ENCODE data around the gene GSTA1. TPM values are rescaled to one million over a fixed set of nuclear protein-coding genes. Genes with fewer than 3 reads are reported as not detected.
"Not testable (repeated sequence)": the region's sequence is repeated elsewhere in the genome, so short reads cannot be mapped to it uniquely, and the experiment has no call there.

The GSTA1 gene
- total RNA-seq, 1 experiment from 2014 or later: not detected

- no peaks in the 10 kb centered on the region for H3K36me3 Mint-ChIP-seq (ENCODE audit: insufficient read depth, unreplicated experiment)
- no peak overlapping the region for H3K4me3 Mint-ChIP-seq (ENCODE audit: low read depth, unreplicated experiment)
- peaks cover 50% of the 10 kb centered on the region for H3K27me3 Mint-ChIP-seq (ENCODE audit: unreplicated experiment)
- H3K9me3 Mint-ChIP-seq (ENCODE audit: low read depth, unreplicated experiment): peaks cover 3% of the 10 kb centered on the region
- no peak for DNase-seq
- CTCF ChIA-PET: no interaction called here
- no peak overlapping the region for H3K27ac Mint-ChIP-seq (ENCODE audit: unreplicated experiment)
- TF ChIP-seq, protein P1, sequence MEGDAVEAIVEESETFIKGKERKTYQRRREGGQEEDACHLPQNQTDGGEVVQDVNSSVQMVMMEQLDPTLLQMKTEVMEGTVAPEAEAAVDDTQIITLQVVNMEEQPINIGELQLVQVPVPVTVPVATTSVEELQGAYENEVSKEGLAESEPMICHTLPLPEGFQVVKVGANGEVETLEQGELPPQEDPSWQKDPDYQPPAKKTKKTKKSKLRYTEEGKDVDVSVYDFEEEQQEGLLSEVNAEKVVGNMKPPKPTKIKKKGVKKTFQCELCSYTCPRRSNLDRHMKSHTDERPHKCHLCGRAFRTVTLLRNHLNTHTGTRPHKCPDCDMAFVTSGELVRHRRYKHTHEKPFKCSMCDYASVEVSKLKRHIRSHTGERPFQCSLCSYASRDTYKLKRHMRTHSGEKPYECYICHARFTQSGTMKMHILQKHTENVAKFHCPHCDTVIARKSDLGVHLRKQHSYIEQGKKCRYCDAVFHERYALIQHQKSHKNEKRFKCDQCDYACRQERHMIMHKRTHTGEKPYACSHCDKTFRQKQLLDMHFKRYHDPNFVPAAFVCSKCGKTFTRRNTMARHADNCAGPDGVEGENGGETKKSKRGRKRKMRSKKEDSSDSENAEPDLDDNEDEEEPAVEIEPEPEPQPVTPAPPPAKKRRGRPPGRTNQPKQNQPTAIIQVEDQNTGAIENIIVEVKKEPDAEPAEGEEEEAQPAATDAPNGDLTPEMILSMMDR (IDR thresholded peaks at IDR 0.05; ENCODE audit: unreplicated experiment): no peak
- intact Hi-C loops (cut with micrococcal nuclease; ENCODE audit: unreplicated experiment): no loop called here
- BruUV-seq (replicated peaks): no TSS peak
- H3K4me1 Mint-ChIP-seq (ENCODE audit: low read depth, unreplicated experiment): no peaks in the 10 kb centered on the region
Measured at GRCh38 chr6:52821842-52822241, 18.2 kb upstream of the GSTA1 start.

GRCh38 chr6:52820198-52820597, 16.6 kb upstream of the GSTA1 start:
- no peak for DNase-seq
- Mint-ChIP-seq H3K4me3 (ENCODE audit: low read depth, unreplicated experiment) (no peak overlapping the region), H3K9me3 (ENCODE audit: low read depth, unreplicated experiment) (peaks cover 3% of the 10 kb centered on the region), H3K27me3 (ENCODE audit: unreplicated experiment) (peaks cover 40% of the 10 kb centered on the region), H3K4me1 (ENCODE audit: low read depth, unreplicated experiment) (no peaks in the 10 kb centered on the region), H3K27ac (ENCODE audit: unreplicated experiment) (no peak overlapping the region), H3K36me3 (ENCODE audit: insufficient read depth, unreplicated experiment) (no peaks in the 10 kb centered on the region)
- no TSS peak for BruUV-seq (replicated peaks)
- intact Hi-C loops (cut with micrococcal nuclease; ENCODE audit: unreplicated experiment): no loop called here
- CTCF ChIA-PET: no interaction called here
- TF ChIP-seq, protein P1 (IDR thresholded peaks at IDR 0.05; ENCODE audit: unreplicated experiment): no peak

DNA sequence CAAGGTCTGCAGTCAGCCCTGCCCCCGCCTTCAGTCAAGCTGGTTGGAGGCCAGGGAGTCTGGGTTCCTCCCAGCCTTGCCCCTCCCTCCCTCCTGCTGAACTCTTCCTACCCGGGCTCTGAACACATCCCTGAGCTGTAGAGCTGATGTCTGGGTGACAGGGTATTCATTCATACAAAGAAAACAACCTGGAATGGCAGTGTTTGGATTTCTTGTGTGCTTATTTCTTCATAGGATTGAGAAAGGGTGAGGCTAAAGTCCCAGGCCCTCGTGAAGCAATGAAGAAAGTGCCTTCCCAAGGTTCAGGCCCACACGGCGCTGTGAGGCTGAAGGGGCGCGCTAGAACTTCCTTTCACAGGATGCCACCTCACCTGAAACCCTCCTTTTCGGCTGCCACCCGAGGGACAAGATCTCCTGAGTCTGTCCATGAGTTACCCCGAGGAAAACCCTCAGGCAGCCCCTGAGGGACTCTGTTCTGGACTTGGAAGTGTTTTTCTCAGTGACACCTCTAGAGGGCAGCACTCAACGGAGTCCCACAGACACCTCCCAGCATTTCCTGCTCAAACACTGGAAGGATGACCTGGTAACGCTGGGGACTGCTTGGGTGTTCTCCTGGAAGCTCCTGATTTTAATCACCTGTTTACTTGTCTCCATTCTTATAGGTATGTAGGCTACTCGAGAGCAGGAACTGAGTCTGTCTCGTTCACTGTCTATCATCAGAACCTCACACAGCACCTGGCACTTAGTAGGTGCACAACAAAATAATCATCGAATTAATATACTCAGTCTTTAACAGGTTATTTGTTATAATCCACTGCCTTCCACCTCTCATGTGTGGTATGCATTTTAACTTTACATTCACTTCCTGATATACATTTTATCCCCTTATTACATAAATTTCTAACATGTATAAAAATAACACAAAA, 11.8 kb upstream of the GSTA1 start:
- no TSS peak for BruUV-seq (replicated peaks)
- CTCF ChIA-PET: interaction anchor here (0.6 kb wide), 1 partner anchor 878 kb away, joined by 3 read pairs; no protein-coding TSS in a partner anchor
- intact Hi-C loops (cut with micrococcal nuclease; ENCODE audit: unreplicated experiment): loop anchor here (2.0 kb wide), 1 partner anchor 181 kb away; no protein-coding TSS in a partner anchor
- TF ChIP-seq, protein P1 (IDR thresholded peaks at IDR 0.05; ENCODE audit: unreplicated experiment): peak; percentile 58
- no peak overlapping the region for H3K4me3 Mint-ChIP-seq (ENCODE audit: low read depth, unreplicated experiment)
- H3K36me3 Mint-ChIP-seq (ENCODE audit: insufficient read depth, unreplicated experiment): no peaks in the 10 kb centered on the region
- H3K4me1 Mint-ChIP-seq (ENCODE audit: low read depth, unreplicated experiment): no peaks in the 10 kb centered on the region
- H3K27ac Mint-ChIP-seq (ENCODE audit: unreplicated experiment): no peak overlapping the region
- peaks cover 45% of the 10 kb centered on the region for H3K27me3 Mint-ChIP-seq (ENCODE audit: unreplicated experiment)
- no peaks in the 10 kb centered on the region for H3K9me3 Mint-ChIP-seq (ENCODE audit: low read depth, unreplicated experiment)
- DNase-seq: peak; percentile 61

DNA sequence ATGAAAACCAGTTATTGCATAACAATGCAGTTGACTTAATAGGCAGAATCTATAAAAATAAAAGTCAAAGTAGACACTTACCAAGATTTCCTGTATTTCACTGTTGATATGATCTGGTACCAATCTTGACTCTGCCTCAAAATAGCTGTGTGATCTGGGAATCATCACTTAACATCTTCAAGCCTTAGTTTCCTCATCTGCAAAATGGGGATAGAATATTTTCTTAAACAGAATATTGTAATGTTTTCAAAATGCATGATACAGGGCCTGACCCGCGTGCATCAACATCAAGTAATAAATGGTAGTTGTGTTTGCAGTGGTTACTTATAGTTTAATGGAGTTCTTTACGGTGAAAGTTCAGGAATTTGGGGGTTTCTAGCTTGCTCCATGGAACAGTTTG, 10.9 kb upstream of the GSTA1 start:
- H3K4me3 Mint-ChIP-seq (ENCODE audit: low read depth, unreplicated experiment); H3K36me3 Mint-ChIP-seq (ENCODE audit: insufficient read depth, unreplicated experiment); H3K27ac Mint-ChIP-seq (ENCODE audit: unreplicated experiment); DNase-seq; H3K4me1 Mint-ChIP-seq (ENCODE audit: low read depth, unreplicated experiment); CTCF ChIA-PET; BruUV-seq (replicated peaks); H3K9me3 Mint-ChIP-seq (ENCODE audit: low read depth, unreplicated experiment): not testable (repeated sequence)
- H3K27me3 Mint-ChIP-seq (ENCODE audit: unreplicated experiment): peaks cover 36% of the 10 kb centered on the region
- intact Hi-C loops (cut with micrococcal nuclease; ENCODE audit: unreplicated experiment): loop anchor here (2.0 kb wide), 1 partner anchor 182 kb away; no protein-coding TSS in a partner anchor

DNA sequence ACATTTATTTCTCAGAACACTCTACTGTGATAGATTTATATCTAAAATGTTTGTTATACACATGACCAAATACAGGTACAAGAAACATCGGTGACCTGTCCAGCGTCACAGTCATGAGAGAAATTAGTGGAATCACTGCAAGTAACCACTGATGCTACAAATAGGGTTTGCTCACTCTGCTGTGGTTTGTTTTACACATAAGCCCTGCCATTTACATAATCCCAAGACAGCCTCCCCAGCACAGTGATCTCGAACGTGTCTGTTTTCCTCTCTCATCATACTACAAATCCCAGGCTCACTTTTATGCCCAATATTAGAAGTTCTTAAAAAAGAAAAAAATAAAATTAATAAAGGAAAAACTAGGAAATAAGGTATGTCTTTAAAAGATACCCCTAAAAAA, 6.2 kb upstream of the GSTA1 start:
- CTCF ChIA-PET: not testable (repeated sequence)

More for the DNA sequence above, 6.2 kb upstream of the GSTA1 start:
- peaks cover 76% of the 10 kb centered on the region for H3K27me3 Mint-ChIP-seq (ENCODE audit: unreplicated experiment)
- H3K9me3 Mint-ChIP-seq (ENCODE audit: low read depth, unreplicated experiment); H3K27ac Mint-ChIP-seq (ENCODE audit: unreplicated experiment); BruUV-seq (replicated peaks); H3K4me1 Mint-ChIP-seq (ENCODE audit: low read depth, unreplicated experiment); DNase-seq; H3K4me3 Mint-ChIP-seq (ENCODE audit: low read depth, unreplicated experiment); intact Hi-C loops (cut with micrococcal nuclease; ENCODE audit: unreplicated experiment); H3K36me3 Mint-ChIP-seq (ENCODE audit: insufficient read depth, unreplicated experiment): not testable (repeated sequence)

Data from Calu3 (cell line).